Upper lobe of left lung (tissue), 6 donors: Measurements from ENCODE around the gene CTU1. TPM values are rescaled to one million over a fixed set of nuclear protein-coding genes. Genes with fewer than 3 reads are reported as not detected.
A peak's percentile ranks its signal among the peaks of the same experiment; 100 is the strongest.

Experiments
- ATAC-seq, 2 donors: fragments of 200-7000 bp; cut with Tn5 transposase; one replicate each; pipeline ENCODE4 v1.9.1; 2022; ENCODE audit warnings: mild to moderate bottlenecking in 2 of 2, moderate library complexity in 2 of 2; ENCODE audit not compliant: low FRiP score in 2 of 2
- DNase-seq, 2 donors: peaks; one replicate each; pipeline ENCODE4 v3.0.0-alpha.2; 2019 to 2020
- H3K27ac ChIP-seq, 4 donors: fragments of 200-600 bp; sonication (generic); one replicate each; pipeline ENCODE4 v1.5.1; 2016 to 2019
- H3K27me3 ChIP-seq, 4 donors: fragments of 200-600 bp; sonication (generic); one replicate each; pipeline ENCODE4 v1.5.1; 2017 to 2019
- H3K36me3 ChIP-seq, 4 donors: fragments of 200-600 bp; sonication (generic); one replicate each; pipeline ENCODE4 v1.5.1; 2016 to 2019
- H3K4me1 ChIP-seq, 4 donors: fragments of 200-600 bp; sonication (generic); one replicate each; pipeline ENCODE4 v1.5.1; 2018 to 2019
- H3K4me3 ChIP-seq, 4 donors: fragments of 200-600 bp; sonication (generic); one replicate each; pipeline ENCODE4 v1.5.1; 2017 to 2019; ENCODE audit warnings: mild to moderate bottlenecking in 2 of 4, moderate library complexity in 1 of 4
- H3K9me3 ChIP-seq, 4 donors: fragments of 200-600 bp; sonication (generic); one replicate each; pipeline ENCODE4 v1.5.1; 2018 to 2019
- CTCF ChIP-seq, 6 experiments: fragments of 450-650 bp in 4 of 6; fragments of 200-600 bp in 2 of 6; sonication (generic) in 2 of 6; IDR thresholded peaks; one replicate each; pipeline ENCODE4 v1.5.1; 2016 to 2019; ENCODE audit warnings: antibody characterized with exemption in 6 of 6
- EP300 ChIP-seq, 4 donors: sonication (generic); formaldehyde crosslinking; IDR thresholded peaks; one replicate each; pipeline ENCODE4 v1.5.1; 2017; ENCODE audit warnings: antibody characterized with exemption in 4 of 4, control low read depth in 2 of 4
- POLR2A ChIP-seq, 4 donors: fragments of 450-650 bp; IDR thresholded peaks; one replicate each; pipeline ENCODE4 v1.5.1; 2016 to 2017; ENCODE audit warnings: antibody characterized with exemption in 4 of 4, mild to moderate bottlenecking in 2 of 4
- POLR2AphosphoS5 ChIP-seq, 2 donors: sonication (generic); formaldehyde crosslinking; IDR thresholded peaks; one replicate each; pipeline ENCODE4 v1.5.1; 2017; ENCODE audit warnings: antibody characterized with exemption in 2 of 2
- WGBS, 2 donors: methylation state at CpG; one replicate each; pipeline ENCODE4 v1.1.5; 2017 to 2018; 5-methylcytosine and 5-hydroxymethylcytosine counted together
- total RNA-seq, 6 donors: library from RNA; depleted of rRNA in 4 of 6; stranded (reverse); fragments of >200 nt in 4 of 6; gene quantifications; one replicate each; pipeline versions ENCODE4 v1.1.0 to v1.2.1, GENCODE V29; 2016 to 2021
- donor health status: DM: no; HTN: no; CAD: no; lungs with moderate emphysema.
- donor health status: DM: no; HTN: yes; CAD: no; lungs with severe emphysema.

Gene CTU1
- total RNA-seq, 6 donors from 2014 or later = 9.5 to 23.0 (median 15.1) TPM

- Histone ChIP-seq H3K9me3 (no peaks in the 10 kb centered on the region), H3K36me3 (peaks cover 3 to 26% (median 14%) of the 10 kb centered on the region in 4 donors), H3K27ac (peak overlapping the region; percentile 54 to 82 (median 68)), H3K27me3 (no peaks in the 10 kb centered on the region), H3K4me1 (peaks cover 12 to 21% (median 15%) of the 10 kb centered on the region in 4 donors), H3K4me3 (peak overlapping the region; percentile 32 to 78 (median 72))
- TF ChIP-seq CTCF (IDR thresholded peaks at IDR 0.05) (no peak), POLR2A (IDR thresholded peaks at IDR 0.05) (no peak), EP300 (IDR thresholded peaks at IDR 0.05) (no peak), POLR2AphosphoS5 (IDR thresholded peaks at IDR 0.05) (no peak)
- WGBS, 2 donors = 21% methylated on average over 17 to 18 of the region's 18 CpGs
- peak in 1 of 2 donors; percentile 79 for DNase-seq
- ATAC-seq = no peak
Measured at GRCh38 chr19:51107406-51108065, 673 bp downstream of the CTU1 start.

- TF ChIP-seq EP300 (IDR thresholded peaks at IDR 0.05) = no peak
- TF ChIP-seq POLR2A (IDR thresholded peaks at IDR 0.05) = no peak
- TF ChIP-seq POLR2AphosphoS5 (IDR thresholded peaks at IDR 0.05) = no peak
- TF ChIP-seq CTCF (IDR thresholded peaks at IDR 0.05) = no peak
- WGBS, 2 donors = 93 to 94% methylated on average over 35 to 43 of the region's 49 CpGs
- H3K27me3 ChIP-seq = no peaks in the 10 kb centered on the region
- peaks cover 3 to 56% (median 24%) of the 10 kb centered on the region in 4 donors for H3K36me3 ChIP-seq
- peaks cover 12 to 19% (median 13%) of the 10 kb centered on the region in 4 donors for H3K4me1 ChIP-seq
- peak in 1 of 2 donors; percentile 83 for DNase-seq
- H3K9me3 ChIP-seq = no peaks in the 10 kb centered on the region
- no peak overlapping the region for H3K4me3 ChIP-seq
- no peak for ATAC-seq
- H3K27ac ChIP-seq = no peak overlapping the region
Measured at GRCh38 chr19:51103926-51104341, 4.3 kb downstream of the CTU1 start.

- no peak for TF ChIP-seq CTCF (IDR thresholded peaks at IDR 0.05)
- no peak for TF ChIP-seq EP300 (IDR thresholded peaks at IDR 0.05)
- TF ChIP-seq POLR2AphosphoS5 (IDR thresholded peaks at IDR 0.05) = no peak
- TF ChIP-seq POLR2A (IDR thresholded peaks at IDR 0.05) = no peak
- no peak for DNase-seq
- Histone ChIP-seq H3K36me3 (peaks cover 3 to 63% (median 26%) of the 10 kb centered on the region in 4 donors), H3K4me1 (peaks cover 10 to 16% (median 11%) of the 10 kb centered on the region in 4 donors), H3K4me3 (no peak overlapping the region), H3K27me3 (no peaks in the 10 kb centered on the region), H3K9me3 (no peaks in the 10 kb centered on the region), H3K27ac (no peak overlapping the region)
- ATAC-seq = no peak
- 87 to 96% methylated on average over 7 of the region's 7 CpGs for WGBS, 2 donors
Measured at GRCh38 chr19:51102991-51103390, 5.2 kb downstream of the CTU1 start.

GRCh38 chr19:51101171-51101865, 6.9 kb downstream of the CTU1 start:
- no peak for ATAC-seq
- H3K4me1 ChIP-seq = peaks cover 0 to 7% (median 0%) of the 10 kb centered on the region in 4 donors
- no peak overlapping the region for H3K27ac ChIP-seq

More at GRCh38 chr19:51101171-51101865, 6.9 kb downstream of the CTU1 start:
- no peak for TF ChIP-seq POLR2AphosphoS5 (IDR thresholded peaks at IDR 0.05)
- TF ChIP-seq CTCF (IDR thresholded peaks at IDR 0.05) = no peak
- no peak for TF ChIP-seq EP300 (IDR thresholded peaks at IDR 0.05)
- TF ChIP-seq POLR2A (IDR thresholded peaks at IDR 0.05) = no peak
- DNase-seq = no peak
- H3K4me3 ChIP-seq = no peak overlapping the region
- H3K9me3 ChIP-seq = no peaks in the 10 kb centered on the region
- no peaks in the 10 kb centered on the region for H3K27me3 ChIP-seq
- 77 to 82% methylated on average over 5 of the region's 5 CpGs for WGBS, 2 donors
- H3K36me3 ChIP-seq = peaks cover 3 to 67% (median 26%) of the 10 kb centered on the region in 4 donors
